Cerebellar nuclear complex (tissue), 1 donor: ENCODE data around the gene LRRC56.

Experiments used
- DNase-seq, 2 experiments: peaks; one replicate each; lab custom pipeline; 2025; lab: John Stamatoyannopoulos, UW

Gene LRRC56

GRCh38 chr11:536841-537621 lies at the start of gene LRRC56:
Gene LRRC56 (plus strand): TSS chr11:537527. CDS start chr11:540685, 3,158 bp downstream.
- DNase-seq = no peak

- no peak for DNase-seq
Measured at GRCh38 chr11:487571-488021, 49.7 kb upstream of the LRRC56 start.

- no peak for DNase-seq
Measured at GRCh38 chr11:488062-488461, 49.3 kb upstream of the LRRC56 start.

GRCh38 chr11:488579-488978 lies 48.7 kb upstream of the LRRC56 start:
- no peak for DNase-seq

- no peak for DNase-seq
Measured at GRCh38 chr11:488992-489391, 48.3 kb upstream of the LRRC56 start.

- no peak for DNase-seq
Measured at GRCh38 chr11:489610-490185, 47.6 kb upstream of the LRRC56 start.

GRCh38 chr11:490186-490929 lies 47.0 kb upstream of the LRRC56 start:
- DNase-seq = no peak

GRCh38 chr11:490930-491260 lies 46.4 kb upstream of the LRRC56 start:
- DNase-seq = no peak

- DNase-seq = no peak
Measured at GRCh38 chr11:491358-491757, 46.0 kb upstream of the LRRC56 start.

GRCh38 chr11:492427-493226 lies 44.7 kb upstream of the LRRC56 start:
- no peak for DNase-seq

GRCh38 chr11:494761-495536 lies 42.4 kb upstream of the LRRC56 start:
- no peak for DNase-seq

- no peak for DNase-seq
Measured at GRCh38 chr11:495537-495931, 41.8 kb upstream of the LRRC56 start.

- DNase-seq = no peak
Measured at GRCh38 chr11:496834-497564, 40.3 kb upstream of the LRRC56 start.

- no peak for DNase-seq
Measured at GRCh38 chr11:497565-498296, 39.6 kb upstream of the LRRC56 start.

GRCh38 chr11:498297-499181 lies 38.8 kb upstream of the LRRC56 start:
- no peak for DNase-seq

GRCh38 chr11:499201-500076 lies 37.9 kb upstream of the LRRC56 start:
- no peak for DNase-seq

GRCh38 chr11:501001-501682 lies 36.2 kb upstream of the LRRC56 start:
- DNase-seq = no peak
